ENCODE results near the gene KRT4. TPM values are rescaled to one million over a fixed set of nuclear protein-coding genes. Genes with fewer than 3 reads are reported as not detected.
A peak's percentile ranks its signal among the peaks of the same experiment; 100 is the strongest.

KRT4 gene
- total and polyA plus RNA-seq, 2 experiments from 2014 or later = 4.2 to 8.7 TPM

DNA sequence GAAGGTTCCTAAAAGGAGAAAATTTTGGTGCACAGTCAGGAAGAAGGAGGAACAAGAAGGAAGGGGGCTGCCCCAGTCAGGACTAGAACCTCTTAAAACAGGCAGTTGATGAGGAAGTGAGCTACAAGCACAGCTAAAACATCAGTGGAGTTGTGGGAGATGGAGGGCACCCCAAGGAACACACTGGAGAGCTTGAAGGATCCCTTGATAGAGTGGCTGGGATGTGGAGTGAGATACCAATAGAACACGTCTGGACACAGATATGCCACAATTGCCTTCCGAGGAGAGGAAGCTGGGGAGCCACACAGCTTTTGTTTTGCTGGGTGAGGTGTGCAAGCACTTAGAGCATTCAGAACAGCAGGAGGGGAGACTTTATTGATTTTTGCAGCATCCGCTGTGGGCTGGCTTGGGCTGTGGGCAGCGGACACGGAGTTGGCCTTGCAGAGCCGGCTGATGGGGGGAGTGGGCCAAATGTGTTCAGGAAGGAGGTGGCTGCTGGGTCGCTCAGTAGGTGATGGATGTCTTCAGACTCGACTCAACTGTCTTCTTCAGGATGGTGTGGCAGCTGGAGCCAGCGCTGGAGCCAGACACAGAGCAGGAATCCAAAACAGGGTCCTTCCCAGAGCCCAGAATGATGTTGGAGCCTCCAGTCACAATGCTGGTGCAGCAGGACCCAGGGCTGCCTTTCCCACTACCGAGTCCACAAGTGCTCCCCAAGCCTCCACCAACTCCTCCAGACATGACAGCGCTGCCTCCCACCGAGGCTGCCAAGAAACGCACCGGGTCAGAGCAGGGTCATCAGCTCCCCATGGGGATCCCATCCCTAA is 24.9 kb upstream of the KRT4 start:
- Histone ChIP-seq H2AFZ (no peak overlapping the region), H3K4me1 (ENCODE audit: insufficient read depth) (no peaks in the 10 kb centered on the region), H3K9me3 (ENCODE audit: low read depth) (no peaks in the 10 kb centered on the region), H3K4me2 (no peak overlapping the region), H3K27ac (no peak overlapping the region), H3K9me2 (replicated peaks; ENCODE audit: insufficient read depth) (no peaks in the 10 kb centered on the region), H4K20me1 (ENCODE audit: insufficient read depth, poor library complexity, severe bottlenecking) (no peaks in the 10 kb centered on the region), H3K27me3 (peaks cover 17% of the 10 kb centered on the region), H3K79me2 (no peaks in the 10 kb centered on the region), H3K36me3 (replicated peaks; ENCODE audit: insufficient read depth, low read depth) (no peaks in the 10 kb centered on the region), H3K4me3 (no peak overlapping the region)
- WGBS (ENCODE audit: low lambda C conversion rate, missing lambda C conversion rate) = 76% methylated on average over 14 of the region's 14 CpGs
- DNase-seq (ENCODE audit: low spot score) = no peak
- TF ChIP-seq EZH2phosphoT487 (IDR thresholded peaks at IDR 0.05; ENCODE audit: low read depth, severe bottlenecking, unreplicated experiment) = no peak
- TF ChIP-seq, protein P1, sequence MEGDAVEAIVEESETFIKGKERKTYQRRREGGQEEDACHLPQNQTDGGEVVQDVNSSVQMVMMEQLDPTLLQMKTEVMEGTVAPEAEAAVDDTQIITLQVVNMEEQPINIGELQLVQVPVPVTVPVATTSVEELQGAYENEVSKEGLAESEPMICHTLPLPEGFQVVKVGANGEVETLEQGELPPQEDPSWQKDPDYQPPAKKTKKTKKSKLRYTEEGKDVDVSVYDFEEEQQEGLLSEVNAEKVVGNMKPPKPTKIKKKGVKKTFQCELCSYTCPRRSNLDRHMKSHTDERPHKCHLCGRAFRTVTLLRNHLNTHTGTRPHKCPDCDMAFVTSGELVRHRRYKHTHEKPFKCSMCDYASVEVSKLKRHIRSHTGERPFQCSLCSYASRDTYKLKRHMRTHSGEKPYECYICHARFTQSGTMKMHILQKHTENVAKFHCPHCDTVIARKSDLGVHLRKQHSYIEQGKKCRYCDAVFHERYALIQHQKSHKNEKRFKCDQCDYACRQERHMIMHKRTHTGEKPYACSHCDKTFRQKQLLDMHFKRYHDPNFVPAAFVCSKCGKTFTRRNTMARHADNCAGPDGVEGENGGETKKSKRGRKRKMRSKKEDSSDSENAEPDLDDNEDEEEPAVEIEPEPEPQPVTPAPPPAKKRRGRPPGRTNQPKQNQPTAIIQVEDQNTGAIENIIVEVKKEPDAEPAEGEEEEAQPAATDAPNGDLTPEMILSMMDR (IDR thresholded peaks at IDR 0.05; ENCODE audit: poor library complexity) = no peak
- TF ChIP-seq EZH2 (IDR thresholded peaks at IDR 0.05; ENCODE audit: borderline replicate concordance) = no peak

DNA sequence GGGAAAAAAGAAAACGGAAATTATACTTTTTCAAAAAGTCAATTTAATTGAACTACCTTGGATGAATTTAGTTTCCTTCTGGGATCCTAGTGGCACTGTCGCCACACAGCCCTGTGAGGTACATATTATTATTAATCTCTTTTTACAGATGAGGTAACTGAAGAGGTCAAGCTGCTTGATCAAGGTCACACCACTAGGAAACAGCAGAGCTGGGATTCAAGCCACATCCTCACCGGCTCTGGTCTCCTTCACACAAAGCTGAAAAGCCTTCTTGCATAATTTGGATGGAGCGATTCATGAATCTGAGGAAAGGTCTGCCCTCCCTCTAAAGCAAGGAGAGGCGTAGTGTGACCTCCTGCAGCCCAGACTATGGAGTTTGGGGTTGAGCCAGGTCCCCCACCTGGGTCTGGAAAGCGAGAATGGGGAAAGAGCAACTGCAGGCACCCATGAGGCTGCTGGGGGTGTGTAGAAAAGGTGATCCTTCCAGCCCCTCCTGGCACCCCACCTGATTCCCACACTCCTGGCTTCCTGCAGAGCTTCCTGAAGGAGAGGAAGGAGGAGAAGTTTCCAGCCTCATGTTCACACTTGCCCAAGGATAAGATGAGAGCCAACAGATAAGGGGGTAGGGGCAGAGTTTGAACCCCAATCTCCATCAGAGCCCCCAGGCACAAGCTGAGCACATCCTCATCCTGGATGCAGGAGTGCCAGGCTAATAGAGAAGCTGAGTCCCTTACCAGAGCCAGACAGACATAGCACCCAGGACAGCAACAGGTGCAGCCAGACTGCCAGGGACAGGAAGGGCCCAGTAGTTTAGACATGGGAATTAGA is 24.1 kb upstream of the KRT4 start:
- H2AFZ ChIP-seq = no peak overlapping the region
- no peaks in the 10 kb centered on the region for H4K20me1 ChIP-seq (ENCODE audit: insufficient read depth, poor library complexity, severe bottlenecking)
- no peak overlapping the region for H3K4me3 ChIP-seq
- 92% methylated on average over 6 of the region's 6 CpGs for WGBS (ENCODE audit: low lambda C conversion rate, missing lambda C conversion rate)
- H3K9me3 ChIP-seq (ENCODE audit: low read depth) = no peaks in the 10 kb centered on the region
- H3K4me1 ChIP-seq (ENCODE audit: insufficient read depth) = no peaks in the 10 kb centered on the region
- TF ChIP-seq EZH2 (IDR thresholded peaks at IDR 0.05; ENCODE audit: borderline replicate concordance) = no peak
- TF ChIP-seq, protein P1 (IDR thresholded peaks at IDR 0.05; ENCODE audit: poor library complexity) = no peak
- TF ChIP-seq EZH2phosphoT487 (IDR thresholded peaks at IDR 0.05; ENCODE audit: low read depth, severe bottlenecking, unreplicated experiment) = no peak
- no peak overlapping the region for H3K27ac ChIP-seq
- no peak overlapping the region for H3K4me2 ChIP-seq
- H3K9me2 ChIP-seq (replicated peaks; ENCODE audit: insufficient read depth) = no peaks in the 10 kb centered on the region
- no peaks in the 10 kb centered on the region for H3K36me3 ChIP-seq (replicated peaks; ENCODE audit: insufficient read depth, low read depth)
- H3K27me3 ChIP-seq = peaks cover 17% of the 10 kb centered on the region
- no peaks in the 10 kb centered on the region for H3K79me2 ChIP-seq
- DNase-seq (ENCODE audit: low spot score) = no peak

DNA sequence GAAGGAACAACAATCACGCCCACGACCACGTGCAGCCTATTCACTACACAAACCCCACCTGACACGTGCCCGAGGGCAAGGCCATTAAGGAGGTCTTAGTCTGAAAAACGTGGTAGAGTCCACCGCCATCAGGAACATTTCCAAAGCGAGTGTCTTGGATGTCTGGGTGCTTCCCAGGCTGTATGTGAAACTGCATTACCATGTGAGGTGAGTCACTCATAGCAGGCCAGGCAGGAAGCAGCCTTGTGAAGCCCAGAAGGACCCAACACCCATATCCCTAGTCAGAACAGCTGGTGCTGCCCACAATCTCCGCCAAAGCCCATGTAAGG is 23.5 kb upstream of the KRT4 start:
- peak; percentile 46 for DNase-seq (ENCODE audit: low spot score)
- Histone ChIP-seq H3K4me1 (ENCODE audit: insufficient read depth) (no peaks in the 10 kb centered on the region), H3K9me3 (ENCODE audit: low read depth) (no peaks in the 10 kb centered on the region), H3K9me2 (replicated peaks; ENCODE audit: insufficient read depth) (no peaks in the 10 kb centered on the region), H3K27me3 (peaks cover 17% of the 10 kb centered on the region), H3K4me3 (no peak overlapping the region), H3K4me2 (no peak overlapping the region), H3K36me3 (replicated peaks; ENCODE audit: insufficient read depth, low read depth) (no peaks in the 10 kb centered on the region), H3K79me2 (no peaks in the 10 kb centered on the region), H2AFZ (no peak overlapping the region), H4K20me1 (ENCODE audit: insufficient read depth, poor library complexity, severe bottlenecking) (no peaks in the 10 kb centered on the region), H3K27ac (no peak overlapping the region)
- WGBS (ENCODE audit: low lambda C conversion rate, missing lambda C conversion rate) = 82% methylated on average over 9 of the region's 9 CpGs
- TF ChIP-seq EZH2 (IDR thresholded peaks at IDR 0.05; ENCODE audit: borderline replicate concordance) = no peak
- no peak for TF ChIP-seq EZH2phosphoT487 (IDR thresholded peaks at IDR 0.05; ENCODE audit: low read depth, severe bottlenecking, unreplicated experiment)
- TF ChIP-seq, protein P1 (IDR thresholded peaks at IDR 0.05; ENCODE audit: poor library complexity) = no peak
